Renal pelvis (tissue), 12 donors: ENCODE results near the gene KCTD4. TPM values are rescaled to one million over a fixed set of nuclear protein-coding genes. Genes with fewer than 3 reads are reported as not detected.
"Not testable (repeated sequence)": the region's sequence is repeated elsewhere in the genome, so short reads cannot be mapped to it uniquely, and the experiment has no call there.

Source experiments
- DNase-seq: peaks from one replicate; pipeline ENCODE4 v3.0.0-alpha.2; 2013
- long read RNA-seq, 16 experiments: transcript quantifications; one replicate each; lab custom pipeline, GENCODE V29; 2026
- polyA plus RNA-seq, 3 donors: library from polyadenylated mRNA; unstranded; fragments of 120-200 nt; gene quantifications; one replicate each; pipeline ENCODE4 v1.2.1, GENCODE V29; 2013; ENCODE audit not compliant: insufficient read length in 3 of 3

Gene KCTD4
- polyA plus RNA-seq = under 1 TPM; 0.12 to 0.82 (median 0.63) TPM
- long read RNA-seq, donor 1 = 0 reads
- long read RNA-seq, donor 2 = 0 reads
- long read RNA-seq, donor 3, partial matches to known transcripts = 0 of 1 reads
- long read RNA-seq, donor 3, other reads (novel, unspliced or antisense) = 0 of 1 reads
- long read RNA-seq, donor 4 = 0 reads
- long read RNA-seq, donor 5 = 0 reads
- long read RNA-seq, donor 6 = 0 reads
- long read RNA-seq, donor 7, partial matches to known transcripts = 0 of 1 reads
- long read RNA-seq, donor 7, other reads (novel, unspliced or antisense) = 0 of 1 reads
- long read RNA-seq, donor 8, partial matches to known transcripts = 23 of 46 reads
- long read RNA-seq, donor 8, other reads (novel, unspliced or antisense) = 23 of 46 reads
- long read RNA-seq, donor 9, partial matches to known transcripts = 108 of 146 reads
- long read RNA-seq, donor 9, other reads (novel, unspliced or antisense) = 38 of 146 reads
- long read RNA-seq, donor 10, partial matches to known transcripts = 0 of 1 reads
- long read RNA-seq, donor 10, other reads (novel, unspliced or antisense) = 0 of 1 reads
- long read RNA-seq, donor 11 = 0 reads
- long read RNA-seq, donor 12, partial matches to known transcripts = 0 of 1 reads
- long read RNA-seq, donor 12, other reads (novel, unspliced or antisense) = 0 of 1 reads
- long read RNA-seq, donor 13 = 0 reads
- long read RNA-seq, donor 14 = 0 reads
- long read RNA-seq, donor 15 = 0 reads
- long read RNA-seq, donor 16 = 0 reads

DNA sequence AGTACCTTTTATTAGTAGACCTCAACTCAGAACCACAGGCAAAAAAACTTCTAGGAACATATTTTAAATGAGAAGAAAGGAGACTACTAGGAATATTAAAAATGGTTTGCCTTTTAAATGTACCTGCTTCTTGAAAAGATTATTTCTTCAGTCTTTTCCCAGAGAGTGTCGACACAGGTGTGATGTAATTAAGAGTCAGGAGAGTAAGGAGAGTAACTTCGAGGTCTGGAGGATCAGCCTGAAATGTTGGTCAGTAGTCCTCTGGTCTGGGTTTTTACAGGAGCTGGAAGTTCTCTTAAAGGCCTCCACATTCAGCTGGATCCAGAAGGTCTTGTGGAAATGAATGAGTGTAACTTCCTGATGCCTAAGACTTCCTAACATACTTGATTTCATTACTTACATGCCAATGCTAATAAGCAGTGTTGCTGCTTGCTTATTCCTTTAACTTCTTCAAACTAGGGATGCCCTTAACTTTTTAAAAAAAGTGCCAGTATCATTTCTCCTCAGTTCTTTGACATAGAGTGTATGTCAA lies at the start of gene KCTD4:
KCTD4 (minus strand) TSS at position 345 of the 532 bp plus-strand sequence. CDS start 6,478 bp downstream, outside the sequence.
- no peak for DNase-seq

DNA sequence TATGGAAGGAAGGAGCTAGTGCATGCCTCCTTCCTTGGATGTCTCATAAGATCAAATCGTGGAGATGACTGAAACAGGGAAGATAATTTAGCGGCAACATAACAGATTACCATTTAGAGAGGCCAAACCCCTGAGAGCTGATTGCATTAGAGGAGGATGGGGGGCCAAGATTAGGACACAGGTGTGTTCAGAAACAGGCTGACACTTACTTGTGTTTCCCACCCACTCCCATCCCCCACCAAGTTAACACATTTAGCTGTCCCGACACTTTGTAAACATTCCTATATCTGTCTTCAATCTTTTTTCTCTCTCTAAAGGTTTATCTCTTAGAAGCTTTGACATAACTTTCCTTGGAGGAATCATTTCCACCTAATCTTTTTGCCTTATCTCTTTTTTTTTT lies 48.8 kb upstream of the KCTD4 start:
- no peak for DNase-seq

GRCh38 chr13:45244736-45245135 lies 43.9 kb upstream of the KCTD4 start:
- DNase-seq = not testable (repeated sequence)

GRCh38 chr13:45243077-45243476 lies 42.2 kb upstream of the KCTD4 start:
- no peak for DNase-seq

DNA sequence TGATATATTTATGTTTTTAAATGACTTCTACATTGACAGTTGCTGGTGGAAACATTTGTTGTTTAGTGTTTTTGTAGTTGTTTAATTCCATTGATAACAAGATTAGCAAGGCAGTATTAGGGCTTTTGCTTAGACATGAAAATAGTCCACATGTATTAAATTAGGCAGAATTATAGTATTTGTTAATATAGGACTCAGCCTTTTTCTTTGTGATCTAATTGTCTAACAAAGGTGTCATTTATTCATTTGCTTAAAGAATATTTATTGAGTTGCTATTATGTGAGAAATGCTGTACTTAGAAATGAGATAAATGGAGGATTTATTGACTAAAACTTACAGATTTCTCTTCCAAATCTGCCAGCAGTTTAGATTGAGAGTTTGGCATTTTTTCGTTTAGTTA lies 41.7 kb upstream of the KCTD4 start:
- no peak for DNase-seq

GRCh38 chr13:45242070-45242469 lies 41.2 kb upstream of the KCTD4 start:
- DNase-seq = no peak

GRCh38 chr13:45240143-45240542 lies 39.3 kb upstream of the KCTD4 start:
- no peak for DNase-seq

DNA sequence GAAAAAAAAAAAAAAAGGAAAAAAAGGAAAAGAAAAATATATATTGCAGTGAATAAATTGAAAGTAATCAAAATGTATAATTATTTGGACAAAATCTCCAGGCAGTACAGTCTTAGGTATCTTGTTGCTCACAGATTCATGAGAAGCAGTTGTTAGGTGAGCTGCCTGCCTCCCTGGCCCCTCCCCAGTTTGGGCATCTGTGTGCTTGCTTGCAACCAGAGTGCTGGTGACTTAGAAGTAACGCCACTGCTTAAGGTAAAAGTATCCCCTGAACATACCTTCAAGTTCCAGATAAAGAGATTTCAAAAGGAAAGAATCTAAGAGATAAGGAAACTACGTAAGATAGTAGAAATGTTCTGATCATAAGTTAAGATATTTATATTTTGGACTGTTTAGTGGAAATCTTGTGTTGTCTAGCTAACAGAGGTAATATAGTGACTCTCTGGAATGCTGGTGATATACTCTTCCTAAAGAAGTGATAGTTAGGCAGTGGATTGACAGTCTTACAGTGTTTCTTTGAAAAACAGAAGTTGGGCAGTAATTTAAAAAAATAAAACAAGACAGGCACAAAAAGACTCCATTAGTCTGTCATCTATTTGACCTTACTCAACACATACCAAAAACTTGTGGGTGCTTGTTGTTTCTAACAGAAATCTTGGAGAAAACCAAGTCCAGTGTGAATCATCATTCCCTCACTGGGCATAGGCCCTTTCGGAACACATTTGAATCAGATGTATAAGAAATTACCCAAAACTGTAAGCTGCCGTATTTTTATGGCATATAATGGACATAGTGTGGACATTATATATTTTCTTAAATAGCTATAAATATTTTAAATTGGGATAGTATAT lies 38.3 kb upstream of the KCTD4 start:
- no peak for DNase-seq

GRCh38 chr13:45232591-45232990 lies 31.7 kb upstream of the KCTD4 start:
- no peak for DNase-seq

GRCh38 chr13:45231722-45232121 lies 30.9 kb upstream of the KCTD4 start:
- no peak for DNase-seq

- no peak for DNase-seq
Measured at GRCh38 chr13:45231305-45231704, 30.5 kb upstream of the KCTD4 start.

- no peak for DNase-seq
Measured at GRCh38 chr13:45229172-45229571, 28.3 kb upstream of the KCTD4 start.

DNA sequence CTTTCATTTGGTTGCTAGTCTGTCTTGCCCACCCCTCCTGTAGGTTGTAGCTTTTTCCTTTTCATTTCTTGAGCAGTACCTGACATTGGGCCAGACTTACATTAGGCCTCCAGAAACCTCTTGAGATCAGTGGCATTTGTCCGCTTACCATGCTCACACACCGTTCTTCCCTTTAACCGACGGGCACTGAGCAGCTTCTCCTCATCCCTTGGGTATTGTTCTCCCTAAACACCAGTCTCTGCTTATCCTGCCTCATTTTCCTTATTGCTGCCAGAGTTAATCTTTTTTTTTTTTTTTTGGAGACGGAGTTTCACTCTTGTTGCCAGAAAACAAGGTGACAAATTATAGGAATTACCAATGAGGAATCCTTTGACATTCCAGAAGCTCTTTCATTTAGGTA lies 27.2 kb upstream of the KCTD4 start:
- DNase-seq = no peak

- DNase-seq = no peak
Measured at GRCh38 chr13:45226024-45226423, 25.2 kb upstream of the KCTD4 start.

DNA sequence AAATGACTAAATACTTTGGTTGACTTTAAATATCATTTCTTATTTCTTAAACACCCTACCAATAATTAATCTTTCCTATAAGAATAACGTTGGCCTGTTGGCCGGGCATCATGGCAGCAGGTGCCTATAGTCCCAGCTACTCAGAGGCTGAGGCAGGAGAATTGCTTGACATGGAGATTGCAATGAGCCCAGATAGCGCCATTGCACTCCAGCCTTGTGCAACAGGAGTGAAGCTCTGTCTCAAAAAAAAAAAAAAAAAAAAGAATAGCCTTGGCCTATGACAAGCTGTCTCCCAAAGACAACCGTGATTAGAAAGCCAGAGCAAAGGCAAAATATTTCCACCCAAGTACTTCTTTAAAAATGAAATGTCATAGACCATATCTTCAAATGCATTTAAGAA lies 24.5 kb upstream of the KCTD4 start:
- no peak for DNase-seq

- no peak for DNase-seq
Measured at GRCh38 chr13:45224176-45224575, 23.3 kb upstream of the KCTD4 start.

- no peak for DNase-seq
Measured at GRCh38 chr13:45222919-45223318, 22.1 kb upstream of the KCTD4 start.

GRCh38 chr13:45222516-45222915 lies 21.7 kb upstream of the KCTD4 start:
- DNase-seq = no peak

DNA sequence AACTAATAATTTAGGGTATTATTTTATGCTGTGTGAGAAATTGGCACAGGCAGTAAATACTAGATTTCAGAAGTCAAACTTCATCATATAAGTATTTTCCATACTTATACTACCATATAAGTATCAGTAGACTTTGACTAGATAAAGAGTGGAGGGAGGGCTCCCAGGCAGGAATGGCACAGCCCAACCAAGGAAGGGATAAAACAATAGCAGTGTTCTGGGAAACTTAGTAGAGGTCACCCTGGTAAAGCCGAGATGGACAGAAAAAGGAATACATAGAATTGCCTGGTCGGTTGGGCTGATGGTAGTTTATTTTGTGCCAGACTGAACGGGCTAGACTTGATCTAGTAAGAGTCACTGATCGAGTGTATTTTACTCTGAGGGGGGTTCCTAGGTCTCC lies 19.6 kb upstream of the KCTD4 start:
- no peak for DNase-seq

- DNase-seq = no peak
Measured at GRCh38 chr13:45219938-45220375, 19.1 kb upstream of the KCTD4 start.

DNA sequence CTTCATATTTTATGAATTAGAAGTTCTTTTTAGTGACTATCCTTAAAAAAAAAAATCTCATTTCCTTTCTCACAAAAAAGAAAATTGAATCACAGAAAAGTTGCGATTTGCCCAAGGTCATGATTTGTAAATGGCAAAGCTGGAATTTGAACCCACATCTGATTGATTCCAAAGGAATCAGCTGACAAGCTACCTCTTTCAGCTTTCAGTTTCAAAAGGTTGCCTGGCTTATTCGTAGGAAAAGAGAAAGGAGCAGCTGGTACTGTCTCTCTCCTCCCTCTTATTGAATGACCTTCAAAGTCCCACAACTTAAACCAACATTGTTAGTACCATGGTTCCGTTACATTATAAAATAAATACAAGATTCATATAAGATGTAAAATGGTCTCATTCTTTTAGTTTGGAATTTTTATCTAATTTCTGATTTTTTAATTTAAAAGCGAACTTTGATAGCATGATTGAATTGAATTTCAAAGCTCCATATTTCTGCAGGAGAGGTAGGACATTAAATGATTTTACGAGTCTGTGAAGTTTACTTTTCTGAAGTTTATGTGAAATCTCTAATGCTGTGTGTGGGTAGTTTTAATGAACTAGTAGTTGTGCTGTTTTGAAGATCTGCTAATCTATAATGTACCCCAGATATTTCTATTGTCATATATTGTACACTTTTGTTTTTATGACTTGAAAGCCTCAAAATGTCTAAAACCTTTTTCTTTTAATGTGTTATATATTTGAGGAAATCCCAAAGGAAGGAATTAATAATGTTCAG lies 18.5 kb upstream of the KCTD4 start:
- DNase-seq = no peak
